Pulmonary artery endothelial cell (primary cell): Measurements from ENCODE around the gene FAF1. TPM values are rescaled to one million over a fixed set of nuclear protein-coding genes. Genes with fewer than 3 reads are reported as not detected.

Experiments used
- DNase-seq: peaks from one replicate; pipeline ENCODE4 v3.0.0-alpha.2; 2011; ENCODE audit warnings: low read depth, low spot score
- total RNA-seq: library from RNA; depleted of rRNA; stranded (reverse); fragments of >200 nt; gene quantifications from 2 replicates; pipeline ENCODE4 v1.2.3, GENCODE V29; 2014

Gene FAF1
- total RNA-seq, 1 donor from 2014 or later = 30.6 TPM

GRCh38 chr1:50418600-50419109 lies 541.4 kb downstream of the FAF1 start:
- no peak for DNase-seq

GRCh38 chr1:50417946-50418599 lies 542.0 kb downstream of the FAF1 start:
- no peak for DNase-seq

- DNase-seq = no peak
These were observed 542.6 kb downstream of the FAF1 start for GRCh38 chr1:50417507-50417906.

- no peak for DNase-seq
These were observed 543.3 kb downstream of the FAF1 start for GRCh38 chr1:50416553-50417453.

GRCh38 chr1:50416150-50416527 lies 543.9 kb downstream of the FAF1 start:
- DNase-seq = no peak

GRCh38 chr1:50415235-50416149 lies 544.6 kb downstream of the FAF1 start:
- no peak for DNase-seq

- DNase-seq = no peak
These were observed 545.2 kb downstream of the FAF1 start for GRCh38 chr1:50414853-50415234.

- no peak for DNase-seq
These were observed 547.1 kb downstream of the FAF1 start for GRCh38 chr1:50412813-50413476.

GRCh38 chr1:50405814-50406213 lies 554.3 kb downstream of the FAF1 start:
- DNase-seq = no peak

GRCh38 chr1:50393522-50394120 lies 566.4 kb downstream of the FAF1 start:
- no peak for DNase-seq

Other genes starting within 250 kb of the FAF1 start
- gene CDKN2C, start 10.0 kb upstream of the FAF1 start, total RNA-seq = 15.7 and 21.8 TPM in 2 replicates
- gene C1orf185, start 142.0 kb upstream of the FAF1 start, total RNA-seq = not detected in 2 replicates